Transverse colon (tissue), 3 donors: ENCODE data around the gene ARID4A.

ENCODE experiments used
- CTCF ChIP-seq, 5 experiments: fragments of 200-600 bp in 3 of 5; fragments of 450-650 bp in 2 of 5; sonication (generic) in 3 of 5; IDR thresholded peaks; 1 replicate in 2 of 5; 2 replicates in 3 of 5; pipeline ENCODE4 v1.5.1; 2016 to 2017; ENCODE audit warnings: antibody characterized with exemption in 5 of 5, inconsistent platforms in 3 of 5, mild to moderate bottlenecking in 2 of 5, moderate library complexity in 1 of 5
- EP300 ChIP-seq: sonication (generic); formaldehyde crosslinking; IDR thresholded peaks from one replicate; pipeline ENCODE4 v1.6.1; 2017; ENCODE audit warnings: antibody characterized with exemption, low read depth

- TF ChIP-seq CTCF (IDR thresholded peaks at IDR 0.05): no peak
- no peak for TF ChIP-seq EP300
Measured at GRCh38 chr14:58332561-58332960, 34.2 kb downstream of the ARID4A start.
